MM.1S (cell line): Measurements from ENCODE around the gene CHTOP.

ENCODE experiments used
- DNase-seq: peaks from one replicate; pipeline ENCODE4 v3.0.0-alpha.2; 2015
- H2AFZ ChIP-seq: fragments of 300-600 bp; sonication (generic); 2 replicates; pipeline ENCODE4 v1.6.0; 2016; ENCODE audit warnings: antibody characterized with exemption, low read length
- H3F3A ChIP-seq: fragments of 300-600 bp; sonication (generic); 2 replicates; pipeline ENCODE4 v1.6.1; 2016; ENCODE audit warnings: mild to moderate bottlenecking, antibody characterized with exemption, low read length, moderate library complexity, mixed read lengths; ENCODE audit not compliant: insufficient read depth
- H3K27ac ChIP-seq: fragments of 300-600 bp; sonication (generic); 2 replicates; pipeline ENCODE4 v1.5.1; 2016; ENCODE audit warnings: mild to moderate bottlenecking, low read length
- H3K27me3 ChIP-seq: fragments of 300-600 bp; sonication (generic); replicated peaks from 2 replicates; pipeline ENCODE4 v1.6.0; 2016; ENCODE audit warnings: low read length; ENCODE audit not compliant: insufficient read depth
- H3K36me3 ChIP-seq: fragments of 300-600 bp; sonication (generic); replicated peaks from 2 replicates; pipeline ENCODE4 v1.6.1; 2016; ENCODE audit warnings: mild to moderate bottlenecking, low read length, mixed read lengths; ENCODE audit not compliant: insufficient read depth
- H3K4me1 ChIP-seq: fragments of 300-600 bp; sonication (generic); 2 replicates; pipeline ENCODE4 v1.6.1; 2016; ENCODE audit warnings: low read length, mixed read lengths
- H3K4me2 ChIP-seq: fragments of 300-600 bp; sonication (generic); 2 replicates; pipeline ENCODE4 v1.6.0; 2016; ENCODE audit warnings: low read depth, low read length
- H3K4me3 ChIP-seq: fragments of 300-600 bp; sonication (generic); 2 replicates; pipeline ENCODE4 v1.5.1; 2016; ENCODE audit warnings: low read length, mixed read lengths
- H3K79me2 ChIP-seq: fragments of 300-600 bp; sonication (generic); 2 replicates; pipeline ENCODE4 v1.6.1; 2016; ENCODE audit warnings: mixed run types, low read length, mixed read lengths
- H3K9ac ChIP-seq: fragments of 300-600 bp; sonication (generic); 2 replicates; pipeline ENCODE4 v1.6.1; 2016; ENCODE audit warnings: low read length, mixed read lengths
- H3K9me2 ChIP-seq: fragments of 300-600 bp; sonication (generic); replicated peaks from 2 replicates; pipeline ENCODE4 v1.6.1; 2016; ENCODE audit warnings: mild to moderate bottlenecking, low read length, mixed read lengths; ENCODE audit not compliant: insufficient read depth
- H3K9me3 ChIP-seq: fragments of 300-600 bp; sonication (generic); replicated peaks from 2 replicates; pipeline ENCODE4 v1.6.1; 2016; ENCODE audit warnings: mild to moderate bottlenecking, low read length, mixed read lengths; ENCODE audit not compliant: insufficient read depth
- H4K20me1 ChIP-seq: fragments of 300-600 bp; sonication (generic); 2 replicates; pipeline ENCODE4 v1.6.1; 2016; ENCODE audit warnings: mild to moderate bottlenecking, low read length, moderate library complexity, mixed read lengths; ENCODE audit not compliant: insufficient read depth
- CTCF ChIP-seq: fragments of 300-600 bp; sonication (generic); IDR thresholded peaks from 2 replicates; pipeline ENCODE4 v1.5.1; 2016; ENCODE audit warnings: antibody characterized with exemption, low read length, mixed read lengths
- EZH2 ChIP-seq: fragments of 300-600 bp; sonication (generic); optimal IDR thresholded peaks from 2 replicates; pipeline ENCODE3; 2017; ENCODE audit warnings: low read depth, mild to moderate bottlenecking, antibody characterized with exemption, low read length, mixed read lengths
- EZH2phosphoT487 ChIP-seq: fragments of 300-600 bp; sonication (generic); IDR thresholded peaks from 2 replicates; pipeline ENCODE4 v1.6.1; 2018; ENCODE audit warnings: antibody characterized with exemption, low read length

CHTOP gene

DNA sequence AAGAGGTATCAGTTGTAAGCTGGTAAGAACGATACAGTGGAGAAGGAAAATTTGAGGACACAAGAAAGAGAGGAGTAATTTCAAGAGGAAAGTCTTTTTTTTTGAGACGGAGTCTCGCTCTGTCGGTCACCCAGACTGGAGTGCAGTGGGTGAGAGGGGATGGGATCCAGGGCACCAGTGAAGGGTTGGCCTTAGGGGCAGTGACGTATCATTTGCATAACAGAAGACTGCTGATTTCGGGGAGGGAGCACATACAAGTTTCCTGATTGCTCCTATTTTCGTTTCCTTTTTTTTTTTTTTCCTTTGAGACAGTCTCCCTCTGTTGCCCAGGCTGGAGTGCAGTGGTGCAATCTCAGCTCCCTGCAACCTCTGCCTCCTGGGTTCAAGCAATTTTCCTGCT is 10.8 kb upstream of the CHTOP start:
- H3K4me2 ChIP-seq: no peak overlapping the region
- no peaks in the 10 kb centered on the region for H3K27me3 ChIP-seq
- no peak for DNase-seq
- no peaks in the 10 kb centered on the region for H3K79me2 ChIP-seq
- no peak overlapping the region for H3K9ac ChIP-seq
- H3K9me2 ChIP-seq: no peaks in the 10 kb centered on the region
- no peaks in the 10 kb centered on the region for H3F3A ChIP-seq
- no peak for TF ChIP-seq EZH2phosphoT487
- TF ChIP-seq EZH2: no peak
- TF ChIP-seq CTCF: no peak
- no peak overlapping the region for H3K27ac ChIP-seq
- no peaks in the 10 kb centered on the region for H3K36me3 ChIP-seq
- no peak overlapping the region for H2AFZ ChIP-seq
- H3K9me3 ChIP-seq: no peaks in the 10 kb centered on the region
- H3K4me1 ChIP-seq: no peaks in the 10 kb centered on the region
- H3K4me3 ChIP-seq: no peak overlapping the region
- H4K20me1 ChIP-seq: no peaks in the 10 kb centered on the region

- Histone ChIP-seq H3K27ac (no peak overlapping the region), H3K36me3 (no peaks in the 10 kb centered on the region), H3K9me3 (no peaks in the 10 kb centered on the region), H3K9ac (no peak overlapping the region), H3K4me2 (no peak overlapping the region), H3K79me2 (no peaks in the 10 kb centered on the region), H2AFZ (no peak overlapping the region), H3K4me1 (no peaks in the 10 kb centered on the region), H3K27me3 (no peaks in the 10 kb centered on the region), H3K4me3 (no peak overlapping the region), H3F3A (no peaks in the 10 kb centered on the region), H3K9me2 (no peaks in the 10 kb centered on the region), H4K20me1 (no peaks in the 10 kb centered on the region)
- no peak for TF ChIP-seq EZH2
- no peak for TF ChIP-seq CTCF
- TF ChIP-seq EZH2phosphoT487: no peak
- no peak for DNase-seq
Measured at GRCh38 chr1:153624965-153625611, 8.8 kb upstream of the CHTOP start.

DNA sequence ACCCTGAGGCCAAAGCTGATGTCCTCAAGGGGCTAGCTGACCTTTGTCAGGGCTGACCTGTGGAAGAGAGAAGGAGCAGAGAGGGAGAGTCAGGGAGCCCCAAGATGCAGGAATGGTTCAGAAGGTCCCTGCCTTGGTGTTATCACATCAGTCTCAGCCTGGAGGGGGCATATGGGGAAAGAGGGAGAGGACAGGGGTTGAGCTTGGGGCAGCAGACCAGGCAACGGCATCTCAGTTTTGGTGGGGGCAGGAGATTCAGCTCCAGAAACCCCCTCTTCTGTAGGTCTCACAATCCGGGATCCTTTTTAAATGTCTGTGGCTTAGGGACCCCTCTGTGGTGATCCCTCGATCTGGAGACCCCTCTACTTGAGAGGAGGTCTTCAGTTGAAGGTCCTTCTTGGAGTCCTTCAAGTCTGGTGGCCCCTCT is 7.4 kb upstream of the CHTOP start:
- Histone ChIP-seq H3K4me3 (no peak overlapping the region), H3K36me3 (no peaks in the 10 kb centered on the region), H3K27me3 (no peaks in the 10 kb centered on the region), H3K4me1 (no peaks in the 10 kb centered on the region), H4K20me1 (no peaks in the 10 kb centered on the region), H3K9me3 (no peaks in the 10 kb centered on the region), H3K79me2 (no peaks in the 10 kb centered on the region), H3K4me2 (no peak overlapping the region), H3K9ac (no peak overlapping the region), H3F3A (no peaks in the 10 kb centered on the region), H3K27ac (no peak overlapping the region), H3K9me2 (no peaks in the 10 kb centered on the region), H2AFZ (no peak overlapping the region)
- DNase-seq: no peak
- TF ChIP-seq EZH2 (no peak), CTCF (no peak), EZH2phosphoT487 (no peak)
